ENCODE data around the gene SMAP1.
A peak's percentile ranks its signal among the peaks of the same experiment; 100 is the strongest.

The SMAP1 gene

GRCh38 chr6:70657706-70658105 lies 10.0 kb upstream of the SMAP1 start:
- Histone ChIP-seq H3K27ac (no peak overlapping the region), H3K36me3 (no peaks in the 10 kb centered on the region), H3K4me3 (ENCODE audit: low read depth in 1 of 2, low read length in 1 of 2) (no peak overlapping the region), H3K9me3 (no peaks in the 10 kb centered on the region), H3K27me3 (peaks cover 21% of the 10 kb centered on the region), H3K4me1 (ENCODE audit: control insufficient read depth in 1 of 2, insufficient read depth in 1 of 2, low read depth in 1 of 2, low read length in 1 of 2) (no peaks in the 10 kb centered on the region)
- no peak for TF ChIP-seq CTCF (IDR thresholded peaks at IDR 0.05)

- no peak for TF ChIP-seq CTCF (IDR thresholded peaks at IDR 0.05)
- H3K36me3 ChIP-seq: no peaks in the 10 kb centered on the region
- H3K4me1 ChIP-seq (ENCODE audit: control insufficient read depth in 1 of 2, insufficient read depth in 1 of 2, low read depth in 1 of 2, low read length in 1 of 2): peaks cover 11 to 16% of the 10 kb centered on the region in 2 experiments
- no peaks in the 10 kb centered on the region for H3K9me3 ChIP-seq
- H3K27me3 ChIP-seq: peaks cover 27% of the 10 kb centered on the region
- no peak overlapping the region for H3K4me3 ChIP-seq (ENCODE audit: low read depth in 1 of 2, low read length in 1 of 2)
- no peak overlapping the region for H3K27ac ChIP-seq
Measured at GRCh38 chr6:70663881-70664466, 3.7 kb upstream of the SMAP1 start.

GRCh38 chr6:70666706-70667105 lies 977 bp upstream of the SMAP1 start:
- peaks cover 16% of the 10 kb centered on the region for H3K27me3 ChIP-seq
- peak overlapping the region in 1 of 2 experiments; percentile 95 for H3K4me3 ChIP-seq (ENCODE audit: low read depth in 1 of 2, low read length in 1 of 2)
- H3K36me3 ChIP-seq: no peaks in the 10 kb centered on the region
- TF ChIP-seq CTCF (IDR thresholded peaks at IDR 0.05): no peak
- H3K4me1 ChIP-seq (ENCODE audit: control insufficient read depth in 1 of 2, insufficient read depth in 1 of 2, low read depth in 1 of 2, low read length in 1 of 2): peaks cover 21 to 23% of the 10 kb centered on the region in 2 experiments
- H3K9me3 ChIP-seq: no peaks in the 10 kb centered on the region
- peak overlapping the region; percentile 92 for H3K27ac ChIP-seq

GRCh38 chr6:70667256-70667710 lies 400 bp upstream of the SMAP1 start:
- no peaks in the 10 kb centered on the region for H3K9me3 ChIP-seq
- H3K4me3 ChIP-seq (ENCODE audit: low read depth in 1 of 2, low read length in 1 of 2): peak overlapping the region; percentile 84 to 95
- no peaks in the 10 kb centered on the region for H3K36me3 ChIP-seq
- H3K27ac ChIP-seq: peak overlapping the region; percentile 92
- H3K27me3 ChIP-seq: peaks cover 11% of the 10 kb centered on the region
- TF ChIP-seq CTCF (IDR thresholded peaks at IDR 0.05): no peak
- H3K4me1 ChIP-seq (ENCODE audit: control insufficient read depth in 1 of 2, insufficient read depth in 1 of 2, low read depth in 1 of 2, low read length in 1 of 2): peaks cover 21 to 23% of the 10 kb centered on the region in 2 experiments

- no peaks in the 10 kb centered on the region for H3K9me3 ChIP-seq
- no peaks in the 10 kb centered on the region for H3K36me3 ChIP-seq
- peak overlapping the region; percentile 92 for H3K27ac ChIP-seq
- peaks cover 21 to 23% of the 10 kb centered on the region in 2 experiments for H3K4me1 ChIP-seq (ENCODE audit: control insufficient read depth in 1 of 2, insufficient read depth in 1 of 2, low read depth in 1 of 2, low read length in 1 of 2)
- H3K27me3 ChIP-seq: peaks cover 1% of the 10 kb centered on the region
- peak overlapping the region; percentile 84 to 95 for H3K4me3 ChIP-seq (ENCODE audit: low read depth in 1 of 2, low read length in 1 of 2)
- no peak for TF ChIP-seq CTCF (IDR thresholded peaks at IDR 0.05)
Measured at GRCh38 chr6:70668499-70668812, 773 bp downstream of the SMAP1 start.

Data from neutrophil (primary cell).